Activated B cell treated with CpG ODN at 0.5 μM for 24 hours (primary cell): Measurements from ENCODE around the gene AUTS2. TPM values are rescaled to one million over a fixed set of nuclear protein-coding genes. Genes with fewer than 3 reads are reported as not detected.

Source experiments
- ATAC-seq: fragments of 200-7000 bp; cut with Tn5 transposase; one replicate; pipeline ENCODE4 v1.10.0; 2021; ENCODE audit warnings: low read depth, mild to moderate bottlenecking, moderate library complexity
- CTCF ChIA-PET: fragments of 350-600 bp; sonication (Branson Sonifier 250); formaldehyde crosslinking; loops from one replicate; lab custom pipeline; 2021; ENCODE audit warnings: antibody characterized with exemption; lab: Charles Lee
- POLR2A ChIA-PET: fragments of 350-600 bp; sonication (Branson Sonifier 250); formaldehyde crosslinking; loops from one replicate; lab custom pipeline; 2021; ENCODE audit warnings: antibody characterized with exemption; lab: Charles Lee
- DNase-seq: peaks from one replicate; pipeline ENCODE4 v3.0.0; 2022
- H3K27ac Mint-ChIP-seq: one replicate; pipeline ENCODE4 v1.8.0; 2020; ENCODE audit warnings: mixed read lengths
- H3K27me3 Mint-ChIP-seq: one replicate; pipeline ENCODE4 v1.8.0; 2021; ENCODE audit warnings: mixed read lengths
- H3K36me3 Mint-ChIP-seq: one replicate; pipeline ENCODE4 v1.8.0; 2021; ENCODE audit warnings: low read depth, mixed read lengths
- H3K4me1 Mint-ChIP-seq: one replicate; pipeline ENCODE4 v1.8.0; 2021; ENCODE audit warnings: mixed read lengths
- H3K4me3 Mint-ChIP-seq: one replicate; pipeline ENCODE4 v1.8.0; 2020; ENCODE audit warnings: mild to moderate bottlenecking, mixed read lengths
- H3K9me3 Mint-ChIP-seq: one replicate; pipeline ENCODE4 v1.8.0; 2020; ENCODE audit warnings: mixed read lengths
- CTCF ChIP-seq: fragments of 200-600 bp; IDR thresholded peaks from one replicate; pipeline ENCODE4 v1.8.0; 2022; ENCODE audit warnings: antibody characterized with exemption, mild to moderate bottlenecking
- intact Hi-C: fragments of 100-400 bp; cut with micrococcal nuclease; formaldehyde crosslinking; loops from one replicate; pipeline ENCODE4 v1.15.1; 2024
- total RNA-seq: library from RNA; stranded (reverse); gene quantifications from 2 replicates; pipeline ENCODE4 v1.2.3, GENCODE V29; 2022

Gene AUTS2
- total RNA-seq, 1 donor from 2014 or later = 15.9 TPM

- peaks cover 34% of the 10 kb centered on the region for H3K4me1 Mint-ChIP-seq
- H3K9me3 Mint-ChIP-seq = no peaks in the 10 kb centered on the region
- POLR2A ChIA-PET = no interaction called here
- no peak for TF ChIP-seq CTCF
- intact Hi-C loops = no loop called here
- CTCF ChIA-PET = no interaction called here
- no peak for ATAC-seq
- H3K27ac Mint-ChIP-seq = no peak overlapping the region
- no peak for DNase-seq
- H3K4me3 Mint-ChIP-seq = no peak overlapping the region
- H3K36me3 Mint-ChIP-seq = no peaks in the 10 kb centered on the region
- H3K27me3 Mint-ChIP-seq = no peaks in the 10 kb centered on the region
Observed at GRCh38 chr7:69699931-69700330, 101.7 kb downstream of the AUTS2 start.

DNA sequence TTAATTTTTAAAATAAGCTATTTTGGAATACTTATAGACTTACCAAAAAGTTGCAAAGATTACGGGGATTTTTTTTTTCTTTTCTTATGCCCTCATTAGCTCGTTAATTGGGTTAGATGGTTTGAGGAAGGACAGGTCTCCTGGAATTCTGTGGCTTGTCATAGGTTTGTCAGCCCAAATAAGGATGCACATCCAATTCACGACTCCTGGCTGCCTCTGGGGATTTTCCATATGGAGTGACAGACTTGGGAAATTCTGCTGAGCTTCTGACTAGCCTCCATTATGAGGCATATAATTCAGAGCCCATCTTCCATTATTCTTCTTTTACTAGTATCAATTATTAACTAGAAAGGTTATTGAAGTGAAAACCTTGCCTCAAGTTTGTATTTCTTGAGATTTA, 102.1 kb downstream of the AUTS2 start:
- DNase-seq (no peak), ATAC-seq (no peak)
- no peak for TF ChIP-seq CTCF
- Mint-ChIP-seq H3K4me1 (peaks cover 34% of the 10 kb centered on the region), H3K27ac (no peak overlapping the region), H3K9me3 (no peaks in the 10 kb centered on the region), H3K4me3 (no peak overlapping the region), H3K27me3 (no peaks in the 10 kb centered on the region), H3K36me3 (no peaks in the 10 kb centered on the region)
- intact Hi-C loops = no loop called here
- POLR2A ChIA-PET = no interaction called here
- CTCF ChIA-PET = interaction anchor here (0.7 kb wide), 1 partner anchor 34 kb away, joined by 4 read pairs; no protein-coding TSS in a partner anchor

- H3K9me3 Mint-ChIP-seq = no peaks in the 10 kb centered on the region
- DNase-seq (no peak), ATAC-seq (no peak)
- peaks cover 27% of the 10 kb centered on the region for H3K4me1 Mint-ChIP-seq
- H3K36me3 Mint-ChIP-seq = no peaks in the 10 kb centered on the region
- no peaks in the 10 kb centered on the region for H3K27me3 Mint-ChIP-seq
- CTCF ChIA-PET = interaction anchor here (0.7 kb wide), 1 partner anchor 33 kb away, joined by 4 read pairs; no protein-coding TSS in a partner anchor
- no peak for TF ChIP-seq CTCF
- no peak overlapping the region for H3K27ac Mint-ChIP-seq
- intact Hi-C loops = no loop called here
- no peak overlapping the region for H3K4me3 Mint-ChIP-seq
- POLR2A ChIA-PET = no interaction called here
Observed at GRCh38 chr7:69701288-69701687, 103.0 kb downstream of the AUTS2 start.

DNA sequence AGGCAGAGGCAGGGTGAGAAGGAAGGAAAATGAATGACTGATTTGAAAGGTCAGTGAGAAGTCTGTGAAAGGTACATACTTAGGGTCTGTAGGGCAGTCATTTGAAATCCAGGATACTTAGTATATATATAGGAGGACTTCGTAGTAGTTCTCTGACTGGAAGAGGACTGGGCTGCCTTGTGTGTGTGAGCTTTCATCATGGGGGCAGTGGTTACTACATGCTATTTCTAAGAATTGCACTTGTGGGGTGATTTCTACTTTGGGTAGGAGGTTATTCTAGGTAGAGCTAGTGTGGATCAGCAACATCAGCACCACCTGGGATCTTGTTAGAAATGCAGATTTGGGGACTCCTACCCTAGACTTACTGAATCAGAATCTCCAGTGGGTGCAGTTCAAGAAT, 104.1 kb downstream of the AUTS2 start:
- Mint-ChIP-seq H3K27ac (no peak overlapping the region), H3K27me3 (no peaks in the 10 kb centered on the region), H3K4me1 (peaks cover 16% of the 10 kb centered on the region), H3K4me3 (no peak overlapping the region), H3K36me3 (no peaks in the 10 kb centered on the region), H3K9me3 (no peaks in the 10 kb centered on the region)
- ChIA-PET POLR2A (interaction anchor here (0.6 kb wide), 1 partner anchor 659 kb away, joined by 3 read pairs; no protein-coding TSS in a partner anchor), CTCF (no interaction called here)
- intact Hi-C loops = no loop called here
- no peak for DNase-seq
- TF ChIP-seq CTCF = no peak
- no peak for ATAC-seq

DNA sequence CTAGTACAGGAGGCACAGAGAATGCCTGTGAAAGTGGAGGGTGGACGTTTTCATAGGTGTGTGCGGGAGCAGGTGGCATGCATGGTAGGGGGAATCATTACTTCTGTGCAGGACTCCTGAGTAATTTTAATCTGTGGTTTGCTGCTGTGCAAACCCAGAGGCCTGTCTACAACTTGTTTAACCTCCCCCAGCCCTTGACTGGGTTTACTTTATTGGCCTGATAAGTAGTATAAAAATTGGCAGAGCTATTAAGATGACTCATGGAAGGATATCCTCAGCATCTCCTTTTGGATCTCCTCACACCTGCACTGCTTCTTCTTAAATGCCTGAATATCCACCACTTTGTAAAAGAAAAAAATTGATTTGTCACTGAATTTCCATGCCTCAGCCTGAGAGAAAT, 104.8 kb downstream of the AUTS2 start:
- intact Hi-C loops = no loop called here
- H3K27me3 Mint-ChIP-seq = no peaks in the 10 kb centered on the region
- peaks cover 10% of the 10 kb centered on the region for H3K4me1 Mint-ChIP-seq
- ChIA-PET CTCF (no interaction called here), POLR2A (no interaction called here)
- no peak overlapping the region for H3K4me3 Mint-ChIP-seq
- DNase-seq = no peak
- no peak for ATAC-seq
- no peak overlapping the region for H3K27ac Mint-ChIP-seq
- no peak for TF ChIP-seq CTCF
- no peaks in the 10 kb centered on the region for H3K36me3 Mint-ChIP-seq
- H3K9me3 Mint-ChIP-seq = no peaks in the 10 kb centered on the region
